Mesendoderm (in vitro differentiated cells): ENCODE results near the gene F10. TPM values are rescaled to one million over a fixed set of nuclear protein-coding genes. Genes with fewer than 3 reads are reported as not detected.

Source experiments
- DNase-seq: peaks from one replicate; pipeline ENCODE4 v3.0.0; 2013
- H2AK5ac ChIP-seq: 2 replicates; pipeline ENCODE4 v1.6.1; 2013; ENCODE audit warnings: low read length, inconsistent platforms
- H2BK120ac ChIP-seq: 2 replicates; pipeline ENCODE4 v1.6.1; 2013; ENCODE audit warnings: low read depth, mild to moderate bottlenecking, low read length, moderate library complexity, mixed read lengths
- H2BK15ac ChIP-seq: replicated peaks from 2 replicates; pipeline ENCODE4 v1.6.1; 2013; ENCODE audit warnings: low read depth, mild to moderate bottlenecking, moderate library complexity
- H2BK5ac ChIP-seq: 2 replicates; pipeline ENCODE4 v1.6.1; 2013; ENCODE audit warnings: low read length, inconsistent platforms
- H3K18ac ChIP-seq: 2 replicates; pipeline ENCODE4 v1.6.1; 2013; ENCODE audit warnings: mild to moderate bottlenecking, low read length, mixed read lengths
- H3K23ac ChIP-seq: one replicate; pipeline ENCODE4 v1.6.1; 2013; ENCODE audit warnings: low read length
- H3K27ac ChIP-seq: 2 replicates; pipeline ENCODE4 v1.5.1; 2013; ENCODE audit warnings: low read depth, mild to moderate bottlenecking, inconsistent platforms, low read length, moderate library complexity
- H3K27me3 ChIP-seq: 2 replicates; pipeline ENCODE4 v1.6.1; 2013; ENCODE audit warnings: low read length, control low read depth, mild to moderate bottlenecking, inconsistent platforms; ENCODE audit not compliant: insufficient read depth, poor library complexity
- H3K36me3 ChIP-seq: 2 replicates; pipeline ENCODE4 v1.6.1; 2013; ENCODE audit warnings: low read length, inconsistent platforms; ENCODE audit not compliant: control insufficient read depth, insufficient read depth
- H3K4ac ChIP-seq: one replicate; pipeline ENCODE4 v1.6.1; 2013; ENCODE audit warnings: low read depth, mild to moderate bottlenecking, low read length, moderate library complexity
- H3K4me1 ChIP-seq: 2 replicates; pipeline ENCODE4 v1.6.1; 2013; ENCODE audit warnings: low read depth, low read length, inconsistent platforms; ENCODE audit not compliant: control insufficient read depth
- H3K4me2 ChIP-seq: 2 replicates; pipeline ENCODE4 v1.6.1; 2013; ENCODE audit warnings: low read length
- H3K4me3 ChIP-seq: 2 replicates; pipeline ENCODE4 v1.5.1; 2013; ENCODE audit warnings: mild to moderate bottlenecking, low read length
- H3K56ac ChIP-seq: one replicate; pipeline ENCODE4 v1.6.1; 2013; ENCODE audit warnings: low read length
- H3K79me1 ChIP-seq: 2 replicates; pipeline ENCODE4 v1.6.1; 2013; ENCODE audit warnings: low read length, inconsistent platforms
- H3K79me2 ChIP-seq: 2 replicates; pipeline ENCODE4 v1.6.1; 2013; ENCODE audit warnings: mild to moderate bottlenecking, low read length; ENCODE audit not compliant: control insufficient read depth, insufficient read depth
- H3K9ac ChIP-seq: 2 replicates; pipeline ENCODE4 v1.6.1; 2013; ENCODE audit warnings: low read length, inconsistent platforms
- H4K5ac ChIP-seq: one replicate; pipeline ENCODE4 v1.6.1; 2013; ENCODE audit warnings: low read length
- H4K8ac ChIP-seq: one replicate; pipeline ENCODE4 v1.6.1; 2013; ENCODE audit warnings: low read depth, mild to moderate bottlenecking, control low read depth, low read length, moderate library complexity
- WGBS: extraction: QIAGEN DNeasy Blood & Tissue Kit; methylation state at CpG from one replicate; pipeline ENCODE4 v1.1.7; 2013; ENCODE audit warnings: low lambda C conversion rate, missing lambda C conversion rate; ENCODE audit not compliant: insufficient coverage; ENCODE audit errors: extremely low coverage; 5-methylcytosine and 5-hydroxymethylcytosine counted together
- small RNA-seq: library from polyadenylated mRNA; stranded (forward); fragments of <200 nt; extraction: miRNeasy Mini kit (QIAGEN cat#:217004); gene quantifications from one replicate; pipeline ENCODE3, GENCODE V24; 2013; ENCODE audit not compliant: insufficient read depth

The F10 gene

DNA sequence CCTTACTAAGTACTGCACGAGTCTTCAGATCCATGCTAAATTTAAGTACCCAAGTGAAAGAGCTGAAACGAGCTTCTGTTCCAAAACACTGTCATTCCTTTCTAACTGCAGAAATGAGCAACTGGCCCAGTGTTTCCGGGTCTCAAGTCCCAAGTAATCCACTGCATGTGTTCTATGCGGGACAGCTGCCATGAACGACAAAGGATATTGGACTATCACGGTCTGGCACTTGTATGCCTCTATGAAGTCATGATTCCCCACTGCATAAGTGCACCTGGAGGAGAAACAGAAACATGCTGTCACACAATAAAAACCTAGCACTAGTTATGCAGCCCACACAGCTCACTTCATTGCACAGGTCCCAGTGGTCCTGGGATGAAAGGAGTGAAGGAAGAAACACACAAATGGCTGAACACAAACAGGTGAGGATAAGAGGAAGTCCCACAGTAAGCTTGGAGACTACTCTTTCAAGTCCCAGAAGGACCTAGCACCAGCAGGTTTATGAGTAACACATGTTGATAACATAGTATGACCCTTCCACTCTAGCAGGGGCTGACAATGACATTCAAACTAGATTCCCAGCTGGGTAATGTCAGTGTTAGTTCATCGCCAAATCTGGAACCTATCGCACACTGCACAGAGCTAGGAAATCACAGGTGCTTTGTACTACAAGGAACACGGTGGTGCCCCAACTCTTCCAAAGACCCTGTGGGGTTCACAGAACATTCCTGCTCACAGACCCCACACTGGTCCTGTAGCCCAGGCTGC is 74.6 kb downstream of the F10 start:
- H3K27ac ChIP-seq, result no peak overlapping the region

More for the DNA sequence above, 74.6 kb downstream of the F10 start:
- Histone ChIP-seq H3K36me3 (peaks cover 9% of the 10 kb centered on the region), H3K4me3 (no peak overlapping the region), H2AK5ac (no peak overlapping the region), H3K56ac (no peak overlapping the region), H3K23ac (no peak overlapping the region), H3K18ac (no peak overlapping the region), H3K4me1 (no peaks in the 10 kb centered on the region), H4K8ac (no peak overlapping the region), H3K4ac (no peak overlapping the region), H2BK15ac (no peak overlapping the region), H3K9ac (no peak overlapping the region), H2BK120ac (no peak overlapping the region), H3K79me1 (peaks cover 7% of the 10 kb centered on the region), H3K27me3 (no peaks in the 10 kb centered on the region), H3K79me2 (peaks cover 19% of the 10 kb centered on the region), H3K4me2 (no peak overlapping the region), H2BK5ac (no peak overlapping the region), H4K5ac (no peak overlapping the region)
- DNase-seq, result no peak
- WGBS, result no CpG with 5 or more reads among the region's 9 CpGs

Small RNA genes within 50 kb of the gene (small RNA-seq; reads per million reads assigned to genes)
- not detected for gene AL137002.1
